Measurements from ENCODE around the gene PLEKHM3.

- TF ChIP-seq, protein P1, sequence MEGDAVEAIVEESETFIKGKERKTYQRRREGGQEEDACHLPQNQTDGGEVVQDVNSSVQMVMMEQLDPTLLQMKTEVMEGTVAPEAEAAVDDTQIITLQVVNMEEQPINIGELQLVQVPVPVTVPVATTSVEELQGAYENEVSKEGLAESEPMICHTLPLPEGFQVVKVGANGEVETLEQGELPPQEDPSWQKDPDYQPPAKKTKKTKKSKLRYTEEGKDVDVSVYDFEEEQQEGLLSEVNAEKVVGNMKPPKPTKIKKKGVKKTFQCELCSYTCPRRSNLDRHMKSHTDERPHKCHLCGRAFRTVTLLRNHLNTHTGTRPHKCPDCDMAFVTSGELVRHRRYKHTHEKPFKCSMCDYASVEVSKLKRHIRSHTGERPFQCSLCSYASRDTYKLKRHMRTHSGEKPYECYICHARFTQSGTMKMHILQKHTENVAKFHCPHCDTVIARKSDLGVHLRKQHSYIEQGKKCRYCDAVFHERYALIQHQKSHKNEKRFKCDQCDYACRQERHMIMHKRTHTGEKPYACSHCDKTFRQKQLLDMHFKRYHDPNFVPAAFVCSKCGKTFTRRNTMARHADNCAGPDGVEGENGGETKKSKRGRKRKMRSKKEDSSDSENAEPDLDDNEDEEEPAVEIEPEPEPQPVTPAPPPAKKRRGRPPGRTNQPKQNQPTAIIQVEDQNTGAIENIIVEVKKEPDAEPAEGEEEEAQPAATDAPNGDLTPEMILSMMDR (IDR thresholded peaks at IDR 0.05; ENCODE audit: insufficient read depth, low read length): no peak
- TF ChIP-seq GABPA (IDR thresholded peaks at IDR 0.05; ENCODE audit: low read depth) (no peak), SPI1 (IDR thresholded peaks at IDR 0.05; ENCODE audit: borderline replicate concordance, low read depth) (no peak)
- TF ChIP-seq, protein P2, sequence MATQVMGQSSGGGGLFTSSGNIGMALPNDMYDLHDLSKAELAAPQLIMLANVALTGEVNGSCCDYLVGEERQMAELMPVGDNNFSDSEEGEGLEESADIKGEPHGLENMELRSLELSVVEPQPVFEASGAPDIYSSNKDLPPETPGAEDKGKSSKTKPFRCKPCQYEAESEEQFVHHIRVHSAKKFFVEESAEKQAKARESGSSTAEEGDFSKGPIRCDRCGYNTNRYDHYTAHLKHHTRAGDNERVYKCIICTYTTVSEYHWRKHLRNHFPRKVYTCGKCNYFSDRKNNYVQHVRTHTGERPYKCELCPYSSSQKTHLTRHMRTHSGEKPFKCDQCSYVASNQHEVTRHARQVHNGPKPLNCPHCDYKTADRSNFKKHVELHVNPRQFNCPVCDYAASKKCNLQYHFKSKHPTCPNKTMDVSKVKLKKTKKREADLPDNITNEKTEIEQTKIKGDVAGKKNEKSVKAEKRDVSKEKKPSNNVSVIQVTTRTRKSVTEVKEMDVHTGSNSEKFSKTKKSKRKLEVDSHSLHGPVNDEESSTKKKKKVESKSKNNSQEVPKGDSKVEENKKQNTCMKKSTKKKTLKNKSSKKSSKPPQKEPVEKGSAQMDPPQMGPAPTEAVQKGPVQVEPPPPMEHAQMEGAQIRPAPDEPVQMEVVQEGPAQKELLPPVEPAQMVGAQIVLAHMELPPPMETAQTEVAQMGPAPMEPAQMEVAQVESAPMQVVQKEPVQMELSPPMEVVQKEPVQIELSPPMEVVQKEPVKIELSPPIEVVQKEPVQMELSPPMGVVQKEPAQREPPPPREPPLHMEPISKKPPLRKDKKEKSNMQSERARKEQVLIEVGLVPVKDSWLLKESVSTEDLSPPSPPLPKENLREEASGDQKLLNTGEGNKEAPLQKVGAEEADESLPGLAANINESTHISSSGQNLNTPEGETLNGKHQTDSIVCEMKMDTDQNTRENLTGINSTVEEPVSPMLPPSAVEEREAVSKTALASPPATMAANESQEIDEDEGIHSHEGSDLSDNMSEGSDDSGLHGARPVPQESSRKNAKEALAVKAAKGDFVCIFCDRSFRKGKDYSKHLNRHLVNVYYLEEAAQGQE (IDR thresholded peaks at IDR 0.05; ENCODE audit: insufficient replicate concordance, low read depth): no peak
Observed at GRCh38 chr2:207901401-207901800, 123.9 kb downstream of the PLEKHM3 start.
